ENCODE data around the gene SPINT3. TPM values are rescaled to one million over a fixed set of nuclear protein-coding genes. Genes with fewer than 3 reads are reported as not detected.

Gene SPINT3
- total RNA-seq, 1 experiment from 2014 or later = not detected

GRCh38 chr20:45548410-45548809 lies 33.0 kb upstream of the SPINT3 start:
- Histone ChIP-seq H3K36me3 (ENCODE audit: control insufficient read depth in 1 of 2, insufficient read depth in 2 of 2, low read length in 2 of 2) (no peaks in the 10 kb centered on the region), H3K9ac (ENCODE audit: low read length) (no peak overlapping the region), H3K4me1 (ENCODE audit: control insufficient read depth in 1 of 2, insufficient read depth in 2 of 2, low read length in 2 of 2) (no peaks in the 10 kb centered on the region), H3K27ac (ENCODE audit: low read depth, low read length) (no peak overlapping the region), H3K79me2 (ENCODE audit: insufficient read depth, low read length) (no peaks in the 10 kb centered on the region), H4K20me1 (ENCODE audit: insufficient read depth) (no peaks in the 10 kb centered on the region), H3K27me3 (ENCODE audit: insufficient read depth, low read length) (peaks cover 28% of the 10 kb centered on the region; the same call in 1 of the 2 replicates), H3K4me3 (replicated peaks in 1 of 2; ENCODE audit: low read depth in 1 of 2, low read length in 2 of 2) (no peak overlapping the region), H3K4me2 (ENCODE audit: low read length) (no peak overlapping the region), H3K9me3 (ENCODE audit: control insufficient read depth in 1 of 2, insufficient read depth in 1 of 2, low read depth in 1 of 2, low read length in 2 of 2) (no peaks in the 10 kb centered on the region), H2AFZ (ENCODE audit: low read depth, low read length, poor library complexity, severe bottlenecking) (no peak overlapping the region), H3K9me2 (ENCODE audit: insufficient read depth) (no peaks in the 10 kb centered on the region)
- DNase-seq (ENCODE audit: low read depth, low spot score) = no peak
- intact Hi-C loops (cut with micrococcal nuclease) = loop anchor here (5.0 to 10.0 kb wide), 3 partner anchors 204 to 416 kb away; partner anchors contain the start of gene PCIF1
- no TSS peak for BruUV-seq (replicated peaks)
- no peak for ATAC-seq
- ChIA-PET CTCF (interaction anchor here (3.2 kb wide), 1 partner anchor 222 kb away, joined by 23 read pairs; no protein-coding TSS in a partner anchor), RAD21 (ENCODE audit: low non-redundant PET in 1 of 2, low total read pairs in 2 of 2, uncharacterized antibody in 2 of 2, unreplicated experiment in 2 of 2) (interaction anchor here in 1 of 2 experiments (1.5 kb wide), 1 partner anchor 223 kb away, joined by 3 read pairs; no protein-coding TSS in a partner anchor), POLR2A (no interaction called here)
- TF ChIP-seq ATF3 (IDR thresholded peaks at IDR 0.05) (no peak), EZH2 (IDR thresholded peaks at IDR 0.05) (no peak), CBX3 (IDR thresholded peaks at IDR 0.05; ENCODE audit: low read depth) (no peak), SRF (IDR thresholded peaks at IDR 0.05; ENCODE audit: low read depth) (no peak), REST (IDR thresholded peaks at IDR 0.05; ENCODE audit: low read depth) (no peak), ZFX (IDR thresholded peaks at IDR 0.05) (no peak), POLR2A (IDR thresholded peaks at IDR 0.05; ENCODE audit: borderline replicate concordance, extremely low read depth, insufficient read depth, insufficient read length) (no peak), EGR1 (IDR thresholded peaks at IDR 0.05; ENCODE audit: low read depth) (no peak), EZH2phosphoT487 (IDR thresholded peaks at IDR 0.05; ENCODE audit: borderline replicate concordance) (no peak), FOSL1 (IDR thresholded peaks at IDR 0.05; ENCODE audit: low read depth) (no peak), YY1 (IDR thresholded peaks at IDR 0.05; ENCODE audit: extremely low read depth, insufficient replicate concordance, low read depth, low read length) (no peak)

Data from HCT116 (cell line).